Adipocyte (in vitro differentiated cells): Measurements from ENCODE around the gene KRT36.

Source experiments
- DNase-seq: peaks from one replicate; pipeline ENCODE4 v3.0.0-alpha.2; 2015; ENCODE audit warnings: low read depth
- H3K27me3 ChIP-seq: replicated peaks from 2 replicates; pipeline ENCODE4 v1.7.0; 2013; ENCODE audit warnings: mild to moderate bottlenecking, low read length, moderate library complexity; ENCODE audit not compliant: control insufficient read depth, insufficient read depth
- H3K36me3 ChIP-seq: 2 replicates; pipeline ENCODE4 v1.7.0; 2013; ENCODE audit warnings: low read length, mild to moderate bottlenecking, moderate library complexity; ENCODE audit not compliant: control insufficient read depth, insufficient read depth, severe bottlenecking
- H3K4me1 ChIP-seq: 2 replicates; pipeline ENCODE4 v1.7.0; 2013; ENCODE audit warnings: mild to moderate bottlenecking, low read length, moderate library complexity; ENCODE audit not compliant: control insufficient read depth, insufficient read depth
- H3K4me3 ChIP-seq: 2 replicates; pipeline ENCODE4 v1.7.0; 2013; ENCODE audit warnings: mild to moderate bottlenecking, low read length, moderate library complexity
- H3K9ac ChIP-seq: 2 replicates; pipeline ENCODE4 v1.7.0; 2013; ENCODE audit warnings: mild to moderate bottlenecking, low read length, moderate library complexity
- H3K9me3 ChIP-seq: 2 replicates; pipeline ENCODE4 v1.7.0; 2013; ENCODE audit warnings: mild to moderate bottlenecking, low read length, moderate library complexity; ENCODE audit not compliant: control insufficient read depth

The KRT36 gene

DNA sequence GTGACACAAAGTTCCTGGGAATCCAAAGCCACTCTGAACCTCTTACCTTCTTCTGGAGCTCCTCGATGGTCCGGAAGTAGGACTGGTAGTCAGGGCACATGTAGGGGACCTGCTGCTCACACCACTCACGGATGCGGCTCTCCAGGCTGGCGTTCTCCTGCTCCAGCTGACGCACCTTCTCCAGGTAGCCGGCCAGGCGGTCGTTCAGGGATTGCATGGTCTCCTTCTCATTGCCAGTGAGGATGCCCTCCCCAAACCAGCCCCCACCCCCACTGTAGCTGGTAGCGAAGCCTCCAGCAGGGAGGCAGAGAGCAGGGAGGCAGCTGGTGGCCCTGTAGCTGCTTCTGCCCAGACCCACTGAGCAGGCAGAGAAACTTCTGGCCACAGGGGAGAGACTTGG, 9.1 kb downstream of the KRT36 start:
- DNase-seq: no peak

DNA sequence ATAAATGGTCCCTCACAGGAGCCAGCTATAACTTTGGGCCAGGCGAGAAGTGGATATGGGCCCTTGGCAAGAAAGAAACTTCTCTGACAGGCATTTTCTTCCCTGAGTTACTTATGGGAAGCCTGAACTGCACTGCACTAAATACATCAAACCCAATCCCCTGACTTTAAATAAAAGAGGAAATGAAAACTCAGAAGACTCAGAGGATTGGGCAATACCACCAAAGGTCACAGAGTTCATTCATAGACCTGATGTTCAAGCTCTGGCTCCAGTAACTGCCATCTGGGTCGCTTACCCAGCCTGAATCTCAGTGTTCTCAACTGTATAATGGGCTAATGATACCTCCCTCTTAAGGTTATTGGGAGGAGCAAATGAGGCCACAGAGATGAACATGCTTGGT, 9.6 kb downstream of the KRT36 start:
- DNase-seq: no peak
- H3K9me3 ChIP-seq: no peaks in the 10 kb centered on the region
- H3K9ac ChIP-seq: no peak overlapping the region
- peaks cover 41% of the 10 kb centered on the region for H3K27me3 ChIP-seq
- no peak overlapping the region for H3K4me3 ChIP-seq
- no peaks in the 10 kb centered on the region for H3K4me1 ChIP-seq
- H3K36me3 ChIP-seq: no peaks in the 10 kb centered on the region

More for the DNA sequence above, 9.1 kb downstream of the KRT36 start:
- Histone ChIP-seq H3K4me1 (no peaks in the 10 kb centered on the region), H3K27me3 (peaks cover 42% of the 10 kb centered on the region), H3K9me3 (no peaks in the 10 kb centered on the region), H3K9ac (no peak overlapping the region), H3K36me3 (no peaks in the 10 kb centered on the region), H3K4me3 (no peak overlapping the region)

DNA sequence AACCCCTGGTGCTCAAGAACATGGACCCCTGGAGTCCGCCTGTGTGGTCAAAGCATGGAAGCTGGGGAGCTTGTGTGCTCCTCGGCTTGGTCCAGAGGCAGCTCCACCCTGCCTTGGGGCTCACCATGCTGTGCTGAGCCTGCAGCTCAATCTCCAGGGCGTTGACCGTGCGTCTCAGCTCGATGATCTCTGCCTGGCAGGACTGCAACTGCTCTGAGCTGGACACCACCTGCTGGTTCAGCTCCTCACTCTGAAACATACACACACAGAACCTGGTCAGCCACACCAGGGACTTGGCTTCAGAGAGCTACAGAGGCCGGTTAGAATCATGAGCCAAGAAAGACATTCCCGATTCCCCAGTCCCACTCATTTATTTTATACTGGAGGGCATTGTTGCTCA, 11.5 kb downstream of the KRT36 start:
- H3K36me3 ChIP-seq: no peaks in the 10 kb centered on the region
- H3K9me3 ChIP-seq: peaks cover 5% of the 10 kb centered on the region
- DNase-seq: no peak
- H3K4me1 ChIP-seq: no peaks in the 10 kb centered on the region
- no peak overlapping the region for H3K9ac ChIP-seq
- H3K27me3 ChIP-seq: peaks cover 32% of the 10 kb centered on the region
- H3K4me3 ChIP-seq: no peak overlapping the region

DNA sequence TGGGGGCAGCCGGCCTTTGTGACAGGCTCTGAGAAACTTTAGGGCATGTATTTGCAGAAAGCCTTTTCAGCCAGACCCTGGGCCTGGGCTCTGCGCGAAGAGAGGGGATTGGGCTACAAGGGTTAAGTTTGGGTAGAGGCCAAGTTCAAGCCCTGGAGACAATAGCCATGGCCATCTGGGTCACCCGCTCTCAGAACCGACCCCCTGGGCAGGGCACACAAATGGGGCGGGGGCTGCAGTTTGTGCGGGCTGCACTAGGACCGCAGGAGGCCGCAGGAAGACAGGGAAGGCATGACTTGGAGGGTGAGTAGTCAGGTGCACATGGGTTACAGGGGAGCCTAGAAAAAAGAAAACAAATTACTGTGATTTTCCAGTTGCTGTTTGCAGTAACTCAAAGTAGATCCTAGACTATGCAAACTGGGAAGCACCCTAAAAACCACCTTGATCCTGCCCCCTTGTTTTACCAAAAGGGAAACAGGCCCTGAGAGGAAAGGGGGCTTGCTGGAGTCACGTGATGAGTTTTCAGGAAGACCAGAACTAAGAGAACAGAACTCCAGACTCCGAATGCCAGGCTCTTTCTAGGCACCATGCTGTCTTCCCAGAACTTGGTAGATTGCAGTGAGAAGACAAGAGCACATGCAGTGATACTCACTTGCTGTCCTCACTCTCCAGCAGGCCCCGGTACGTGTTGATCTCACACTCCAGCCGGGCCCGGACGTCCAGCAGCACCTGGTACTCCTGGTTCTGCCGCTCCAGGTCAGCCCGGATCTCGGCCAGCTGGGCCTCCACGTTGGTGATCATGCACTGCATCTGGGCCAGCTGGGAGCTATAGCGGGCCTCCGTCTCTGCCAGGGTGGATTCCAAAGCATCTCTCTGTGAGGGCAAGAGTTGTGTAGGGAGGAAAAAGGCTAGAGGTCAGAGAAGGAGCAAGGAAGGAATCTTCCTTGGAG, 12.6 kb downstream of the KRT36 start:
- H3K4me1 ChIP-seq: no peaks in the 10 kb centered on the region
- H3K36me3 ChIP-seq: no peaks in the 10 kb centered on the region
- H3K9ac ChIP-seq: no peak overlapping the region
- no peak for DNase-seq
- H3K4me3 ChIP-seq: no peak overlapping the region
- peaks cover 29% of the 10 kb centered on the region for H3K27me3 ChIP-seq
- H3K9me3 ChIP-seq: peaks cover 6% of the 10 kb centered on the region

DNA sequence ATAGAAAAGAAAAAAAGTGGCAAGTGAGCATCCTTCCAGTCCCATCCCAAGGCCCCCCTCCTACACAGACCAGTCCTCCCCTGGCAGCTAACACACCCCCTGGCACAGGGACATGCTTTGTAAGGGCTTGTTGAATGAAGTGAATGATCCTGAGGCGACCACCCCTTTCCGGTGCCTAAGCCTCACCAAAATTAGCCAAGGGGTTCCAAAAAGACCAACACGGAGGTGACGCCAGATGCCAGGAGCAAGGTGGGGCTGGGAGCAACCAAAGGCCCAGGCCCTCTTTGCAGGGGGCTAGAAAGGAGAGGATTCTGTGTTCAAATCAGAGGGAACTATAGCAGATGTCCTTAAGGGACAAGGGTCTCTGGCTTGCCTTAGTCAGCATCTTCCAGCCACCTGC, 14.3 kb downstream of the KRT36 start:
- no peaks in the 10 kb centered on the region for H3K4me1 ChIP-seq

DNA sequence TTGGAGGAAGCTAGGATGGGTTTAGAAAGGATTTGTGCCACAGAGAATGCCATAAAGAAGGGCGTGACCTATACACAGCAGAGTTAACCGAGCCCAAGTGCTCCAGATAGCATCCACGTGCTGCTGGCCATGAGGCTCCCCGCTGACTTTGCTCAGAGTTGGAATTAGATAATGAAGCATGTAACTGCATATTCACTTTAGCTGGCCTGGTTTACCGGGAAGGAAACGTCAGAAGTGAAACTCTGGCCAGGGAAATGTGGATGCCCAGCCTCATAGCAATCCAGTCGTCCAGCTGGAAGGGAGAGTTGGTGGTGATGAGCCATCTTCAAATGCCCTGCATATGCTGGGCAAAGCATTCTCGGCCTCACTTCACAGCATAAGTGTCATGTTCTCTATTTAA, 14.8 kb downstream of the KRT36 start:
- peaks cover 20% of the 10 kb centered on the region for H3K9me3 ChIP-seq
- H3K4me1 ChIP-seq: no peaks in the 10 kb centered on the region
- no peak overlapping the region for H3K9ac ChIP-seq
- DNase-seq: no peak
- peaks cover 25% of the 10 kb centered on the region for H3K27me3 ChIP-seq
- no peaks in the 10 kb centered on the region for H3K36me3 ChIP-seq
- no peak overlapping the region for H3K4me3 ChIP-seq

More for the DNA sequence above, 14.3 kb downstream of the KRT36 start:
- DNase-seq: no peak
- peaks cover 20% of the 10 kb centered on the region for H3K9me3 ChIP-seq
- no peak overlapping the region for H3K4me3 ChIP-seq
- peaks cover 25% of the 10 kb centered on the region for H3K27me3 ChIP-seq
- no peaks in the 10 kb centered on the region for H3K36me3 ChIP-seq
- no peak overlapping the region for H3K9ac ChIP-seq

DNA sequence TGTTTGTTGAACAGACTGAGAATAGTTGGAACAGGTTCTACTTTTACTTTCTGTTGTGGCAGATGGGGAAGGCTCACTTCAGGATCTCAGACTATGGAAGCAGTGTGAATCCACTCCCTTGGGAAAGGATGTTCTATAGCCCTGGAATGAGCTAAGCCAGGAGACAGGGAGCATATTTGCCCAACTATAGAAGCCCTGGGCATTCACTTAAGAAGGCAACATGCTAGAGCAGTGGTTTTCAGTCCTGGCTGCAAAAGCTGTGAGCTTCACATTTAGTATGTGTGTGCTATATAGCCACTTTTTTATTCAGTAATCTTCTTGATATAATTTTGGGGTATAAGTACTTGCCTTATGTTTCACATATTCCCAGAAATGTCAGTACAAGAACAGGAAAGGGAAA, 21.4 kb downstream of the KRT36 start:
- DNase-seq: no peak
- H3K36me3 ChIP-seq: no peaks in the 10 kb centered on the region
- no peak overlapping the region for H3K9ac ChIP-seq
- no peak overlapping the region for H3K4me3 ChIP-seq
- peaks cover 9% of the 10 kb centered on the region for H3K4me1 ChIP-seq
- peaks cover 28% of the 10 kb centered on the region for H3K9me3 ChIP-seq
- peaks cover 29% of the 10 kb centered on the region for H3K27me3 ChIP-seq

DNA sequence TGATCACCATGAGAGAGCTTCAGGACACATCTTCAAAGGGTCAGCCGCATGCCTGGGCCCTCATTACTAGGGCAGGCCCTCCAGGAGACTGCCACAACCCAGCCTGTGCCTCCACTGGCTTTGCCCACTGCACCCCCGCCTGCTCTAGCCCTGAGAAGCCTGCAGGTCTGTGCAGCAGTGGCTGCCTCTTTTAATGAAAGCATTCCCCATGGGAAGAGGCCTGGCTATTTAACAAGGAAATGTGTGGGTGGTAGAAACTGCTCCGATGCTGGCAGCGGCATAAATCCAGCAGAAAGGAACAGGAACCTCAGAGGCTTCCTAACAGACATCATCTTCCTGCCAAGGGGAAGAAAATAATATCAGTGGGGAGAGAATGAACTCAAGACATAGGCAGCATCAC, 22.1 kb downstream of the KRT36 start:
- no peak overlapping the region for H3K9ac ChIP-seq
- H3K27me3 ChIP-seq: peaks cover 31% of the 10 kb centered on the region
- H3K9me3 ChIP-seq: peaks cover 28% of the 10 kb centered on the region
- DNase-seq: no peak
- H3K36me3 ChIP-seq: no peaks in the 10 kb centered on the region
- peaks cover 9% of the 10 kb centered on the region for H3K4me1 ChIP-seq
- no peak overlapping the region for H3K4me3 ChIP-seq

DNA sequence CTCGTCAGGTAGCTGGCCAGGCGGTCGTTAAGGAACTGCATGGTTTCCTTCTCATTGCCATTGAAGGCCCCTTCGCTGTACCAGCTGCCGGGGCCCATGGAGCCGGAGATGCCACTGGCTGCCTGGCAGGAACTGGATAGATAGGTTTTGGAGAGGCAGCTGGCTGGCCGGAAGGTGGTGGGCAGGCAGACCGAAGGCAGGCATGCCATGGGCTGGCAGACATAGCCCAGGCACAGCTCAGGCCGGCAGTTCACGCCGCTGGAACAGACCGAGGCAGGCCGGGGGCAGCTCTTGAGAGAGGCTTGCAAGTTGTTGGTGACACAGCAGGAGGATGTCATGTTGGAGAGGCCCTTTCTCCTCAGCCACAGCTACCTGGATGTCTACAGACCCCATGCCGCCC, 22.7 kb downstream of the KRT36 start, which contains the start of gene KRT32:
Gene KRT32, minus strand, starts transcription at position 399 of the 400 bp plus-strand sequence. Its CDS starts 61 bp downstream, at position 338.
- DNase-seq: no peak
- Histone ChIP-seq H3K4me3 (no peak within 1 kb of the TSS), H3K9me3 (peaks cover 25% of the 10 kb centered on the region), H3K36me3 (no peaks in the 10 kb centered on the region), H3K4me1 (peaks cover 9% of the 10 kb centered on the region), H3K9ac (no peak within 1 kb of the TSS), H3K27me3 (peaks cover 37% of the 10 kb centered on the region)

DNA sequence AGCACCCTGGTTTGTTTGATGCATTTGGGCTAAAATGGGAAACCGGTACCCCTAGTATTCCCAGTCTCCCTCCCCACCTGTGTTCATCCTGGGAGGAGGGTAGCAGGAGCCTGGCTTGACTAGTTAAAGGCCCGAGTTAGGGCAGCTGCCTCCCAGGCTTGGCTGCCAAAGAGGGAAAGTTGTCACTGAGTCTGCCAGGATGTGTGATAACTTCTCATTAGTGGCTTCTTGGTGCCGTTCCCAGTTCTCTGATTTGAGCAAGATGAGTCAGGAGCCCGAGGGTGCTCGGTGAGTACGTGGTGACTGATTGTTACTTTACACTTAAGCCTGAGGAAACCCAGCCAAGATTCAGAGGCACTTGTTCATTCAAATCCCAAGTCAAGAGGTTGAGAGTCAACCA, 25.0 kb downstream of the KRT36 start:
- Histone ChIP-seq H3K9me3 (peaks cover 13% of the 10 kb centered on the region), H3K9ac (no peak overlapping the region), H3K27me3 (peaks cover 53% of the 10 kb centered on the region), H3K4me3 (no peak overlapping the region), H3K4me1 (peaks cover 9% of the 10 kb centered on the region), H3K36me3 (no peaks in the 10 kb centered on the region)
- peak; percentile 76 for DNase-seq

DNA sequence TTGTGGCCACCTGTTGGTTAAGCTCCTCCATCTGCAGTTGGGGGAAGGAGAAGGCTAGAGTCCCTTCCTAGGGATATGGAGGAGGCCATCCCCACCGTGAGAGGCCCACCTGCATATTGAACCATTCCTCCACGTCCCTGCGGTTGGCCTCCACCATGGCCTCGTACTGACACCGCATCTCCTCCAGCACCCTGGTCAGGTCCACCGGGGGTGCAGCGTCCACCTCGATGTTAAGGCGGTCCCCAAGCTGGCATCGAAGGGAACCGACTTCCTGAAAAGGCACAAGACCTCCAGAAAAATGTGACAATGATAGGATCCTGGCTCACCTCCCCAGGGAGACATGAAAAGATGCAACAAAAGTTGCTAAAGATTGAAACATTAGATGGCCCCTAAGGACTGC, 25.5 kb downstream of the KRT36 start:
- no peak overlapping the region for H3K4me3 ChIP-seq
- no peak for DNase-seq
- peaks cover 9% of the 10 kb centered on the region for H3K4me1 ChIP-seq
- H3K9ac ChIP-seq: no peak overlapping the region
- peaks cover 13% of the 10 kb centered on the region for H3K9me3 ChIP-seq
- H3K27me3 ChIP-seq: peaks cover 55% of the 10 kb centered on the region
- H3K36me3 ChIP-seq: no peaks in the 10 kb centered on the region
